Vagina (tissue), 2 donors: ENCODE results near the gene TTC8. TPM values are rescaled to one million over a fixed set of nuclear protein-coding genes. Genes with fewer than 3 reads are reported as not detected.

Experiments
- DNase-seq, 2 donors: peaks; one replicate each; pipeline ENCODE4 v3.0.0-alpha.2; 2017; ENCODE audit errors: extremely low spot score in 2 of 2
- H3K27ac ChIP-seq: fragments of 200-600 bp; sonication (generic); one replicate; pipeline ENCODE4 v1.5.1; 2019
- H3K27me3 ChIP-seq: fragments of 200-600 bp; sonication (generic); one replicate; pipeline ENCODE4 v1.5.1; 2019
- H3K36me3 ChIP-seq, 2 donors: fragments of 200-600 bp; sonication (generic); one replicate each; pipeline ENCODE4 v1.5.1; 2017 to 2019
- H3K4me1 ChIP-seq: fragments of 200-600 bp; sonication (generic); one replicate; pipeline ENCODE4 v1.5.1; 2019
- H3K4me3 ChIP-seq, 2 donors: fragments of 200-600 bp; sonication (generic); 1 replicate in 1 of 2; 2 replicates in 1 of 2; pipeline ENCODE4 v1.5.1; 2016 to 2019
- H3K9me3 ChIP-seq: fragments of 200-600 bp; sonication (generic); one replicate; pipeline ENCODE4 v1.5.1; 2019
- CTCF ChIP-seq, 3 experiments: fragments of 450-650 bp in 2 of 3; fragments of 200-600 bp in 1 of 3; sonication (generic) in 1 of 3; IDR thresholded peaks; one replicate each; pipeline ENCODE4 v1.5.1; 2017 to 2019; ENCODE audit warnings: antibody characterized with exemption in 3 of 3, mild to moderate bottlenecking in 2 of 3, moderate library complexity in 2 of 3
- POLR2A ChIP-seq, 2 donors: fragments of 450-650 bp; IDR thresholded peaks; one replicate each; pipeline ENCODE4 v1.6.1; 2017; ENCODE audit warnings: antibody characterized with exemption in 2 of 2, mild to moderate bottlenecking in 2 of 2, moderate library complexity in 2 of 2
- POLR2AphosphoS5 ChIP-seq, 2 donors: sonication (generic); formaldehyde crosslinking; IDR thresholded peaks; one replicate each; pipeline ENCODE4 v1.9.0; 2017; ENCODE audit warnings: antibody characterized with exemption in 2 of 2, mild to moderate bottlenecking in 2 of 2, low read depth in 1 of 2; ENCODE audit not compliant: insufficient read depth in 1 of 2
- intact Hi-C: fragments of 100-400 bp; cut with DNase I; formaldehyde crosslinking; loops from one replicate; pipeline ENCODE4 v1.15.1; 2023
- small RNA-seq: library from RNA; depleted of rRNA; stranded (forward); fragments of <200 nt; gene quantifications from one replicate; pipeline ENCODE3, GENCODE V24; 2016
- total RNA-seq: library from RNA; depleted of rRNA; stranded (reverse); fragments of >200 nt; gene quantifications from one replicate; pipeline ENCODE4 v1.2.3, GENCODE V29; 2016

The TTC8 gene
- total RNA-seq, 1 donor from 2014 or later: 10.1 TPM

DNA sequence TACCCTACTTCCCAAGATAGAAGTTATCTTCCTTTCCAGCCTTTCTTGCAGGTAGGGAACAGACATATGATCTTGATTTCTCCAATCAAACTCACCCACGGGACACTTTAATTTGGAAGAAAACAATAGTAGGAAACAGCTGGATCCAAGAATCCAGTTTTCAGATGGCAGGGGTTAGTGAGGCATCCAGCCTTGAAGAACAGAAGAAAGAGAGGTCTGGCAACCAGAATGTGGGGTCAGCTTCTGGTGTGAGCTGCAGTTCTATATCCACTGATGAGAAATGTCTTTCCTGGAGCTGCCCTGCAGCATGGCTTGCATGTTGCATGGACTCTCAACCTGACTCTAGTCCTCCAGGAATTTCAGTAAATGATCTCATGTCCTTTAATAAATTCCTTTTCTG is 83.8 kb downstream of the TTC8 start:
- intact Hi-C loops: no loop called here
- H3K4me3 ChIP-seq: no peak overlapping the region
- TF ChIP-seq CTCF (IDR thresholded peaks at IDR 0.05) (no peak), POLR2AphosphoS5 (IDR thresholded peaks at IDR 0.05; ENCODE audit: insufficient read depth in 1 of 2, low read depth in 1 of 2) (no peak), POLR2A (IDR thresholded peaks at IDR 0.05) (no peak)
- H3K27ac ChIP-seq: no peak overlapping the region
- H3K36me3 ChIP-seq: no peaks in the 10 kb centered on the region
- H3K9me3 ChIP-seq: no peaks in the 10 kb centered on the region
- DNase-seq: no peak
- H3K27me3 ChIP-seq: no peaks in the 10 kb centered on the region
- no peaks in the 10 kb centered on the region for H3K4me1 ChIP-seq

- no peaks in the 10 kb centered on the region for H3K9me3 ChIP-seq
- no peaks in the 10 kb centered on the region for H3K27me3 ChIP-seq
- no peaks in the 10 kb centered on the region for H3K36me3 ChIP-seq
- no peak overlapping the region for H3K4me3 ChIP-seq
- no peak for TF ChIP-seq CTCF (IDR thresholded peaks at IDR 0.05)
- TF ChIP-seq POLR2A (IDR thresholded peaks at IDR 0.05): no peak
- TF ChIP-seq POLR2AphosphoS5 (IDR thresholded peaks at IDR 0.05; ENCODE audit: insufficient read depth in 1 of 2, low read depth in 1 of 2): no peak
- intact Hi-C loops: no loop called here
- H3K27ac ChIP-seq: no peak overlapping the region
- no peaks in the 10 kb centered on the region for H3K4me1 ChIP-seq
- DNase-seq: peak in 1 of 2 donors; percentile 88
Observed at GRCh38 chr14:88910386-88910785, 85.9 kb downstream of the TTC8 start.

DNA sequence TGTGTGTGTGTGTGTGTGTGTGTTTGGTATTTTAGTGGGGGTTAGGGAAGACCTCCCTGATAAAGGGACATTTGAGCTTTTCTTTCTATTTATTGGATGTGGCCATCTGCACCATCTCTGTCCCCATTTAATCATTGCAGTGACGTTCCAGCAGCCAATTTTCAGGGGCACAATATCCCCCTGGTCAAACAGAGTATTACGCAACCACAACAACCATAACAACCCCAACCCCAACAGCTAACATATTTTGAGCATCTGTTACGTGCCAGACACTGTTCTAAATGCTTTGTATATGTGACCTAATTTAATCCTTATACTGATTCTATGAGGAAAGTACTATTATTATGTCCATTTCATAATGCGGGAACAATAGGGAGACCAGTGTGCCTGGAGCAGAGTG is 87.4 kb downstream of the TTC8 start:
- Histone ChIP-seq H3K27me3 (no peaks in the 10 kb centered on the region), H3K27ac (no peak overlapping the region), H3K36me3 (no peaks in the 10 kb centered on the region), H3K4me3 (no peak overlapping the region), H3K9me3 (no peaks in the 10 kb centered on the region), H3K4me1 (no peaks in the 10 kb centered on the region)
- TF ChIP-seq POLR2A (IDR thresholded peaks at IDR 0.05) (no peak), CTCF (IDR thresholded peaks at IDR 0.05) (no peak), POLR2AphosphoS5 (IDR thresholded peaks at IDR 0.05; ENCODE audit: insufficient read depth in 1 of 2, low read depth in 1 of 2) (no peak)
- intact Hi-C loops: no loop called here
- DNase-seq: no peak

DNA sequence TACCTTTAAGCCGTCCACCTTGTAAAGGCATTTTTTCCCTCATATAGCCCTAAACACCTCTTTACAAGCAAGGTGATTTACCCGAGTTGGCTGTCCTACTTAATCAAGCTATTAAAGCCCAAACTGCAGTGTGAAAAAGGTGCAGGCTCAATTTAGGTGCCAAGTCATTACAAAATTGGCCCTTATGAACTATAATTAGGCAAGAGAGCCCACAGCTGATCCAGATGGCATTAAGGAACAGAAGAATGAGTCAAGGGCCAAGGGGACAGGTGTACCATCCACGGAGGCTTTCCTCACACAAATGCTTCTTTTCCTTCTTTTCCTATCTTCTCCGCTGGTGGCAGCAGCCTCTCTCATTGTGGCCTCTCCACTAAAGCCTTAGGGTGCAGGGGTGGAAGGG is 90.5 kb downstream of the TTC8 start:
- intact Hi-C loops: no loop called here
- DNase-seq: peak in 1 of 2 donors; percentile 84
- H3K4me3 ChIP-seq: no peak overlapping the region
- no peaks in the 10 kb centered on the region for H3K4me1 ChIP-seq
- TF ChIP-seq CTCF (IDR thresholded peaks at IDR 0.05) (no peak), POLR2A (IDR thresholded peaks at IDR 0.05) (no peak), POLR2AphosphoS5 (IDR thresholded peaks at IDR 0.05; ENCODE audit: insufficient read depth in 1 of 2, low read depth in 1 of 2) (no peak)
- no peaks in the 10 kb centered on the region for H3K9me3 ChIP-seq
- no peaks in the 10 kb centered on the region for H3K36me3 ChIP-seq
- H3K27ac ChIP-seq: no peak overlapping the region
- no peaks in the 10 kb centered on the region for H3K27me3 ChIP-seq

DNA sequence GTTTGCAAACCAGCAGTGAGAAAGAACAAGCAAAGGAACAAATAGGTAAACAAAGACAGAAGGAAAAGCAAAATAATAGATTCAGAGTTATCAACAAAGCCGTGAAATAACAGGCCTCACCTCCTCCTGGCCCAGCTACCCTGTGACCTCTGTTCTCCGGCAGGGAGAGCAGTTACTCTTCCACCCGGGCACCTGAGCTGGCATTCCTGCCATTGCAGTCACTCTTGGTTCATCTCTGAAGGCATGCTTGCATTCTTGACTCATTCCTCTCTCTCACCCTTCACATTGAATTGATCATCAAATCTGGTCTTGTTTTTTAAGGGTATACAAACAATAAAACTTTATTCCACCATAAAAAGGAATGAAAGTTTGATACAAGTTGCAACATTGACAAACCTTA is 95.1 kb downstream of the TTC8 start:
- H3K4me3 ChIP-seq: no peak overlapping the region
- no peaks in the 10 kb centered on the region for H3K9me3 ChIP-seq
- intact Hi-C loops: no loop called here
- DNase-seq: no peak
- no peaks in the 10 kb centered on the region for H3K4me1 ChIP-seq
- no peak overlapping the region for H3K27ac ChIP-seq
- no peaks in the 10 kb centered on the region for H3K27me3 ChIP-seq
- H3K36me3 ChIP-seq: no peaks in the 10 kb centered on the region
- no peak for TF ChIP-seq CTCF (IDR thresholded peaks at IDR 0.05)
- TF ChIP-seq POLR2AphosphoS5 (IDR thresholded peaks at IDR 0.05; ENCODE audit: insufficient read depth in 1 of 2, low read depth in 1 of 2): no peak
- no peak for TF ChIP-seq POLR2A (IDR thresholded peaks at IDR 0.05)

Small RNA genes lying within 50 kb of the gene (small RNA-seq; reads per million reads assigned to genes)
- gene RF00019 (not detected), gene RNU4-92P (not detected)

Other genes starting within 250 kb of the TTC8 start
- 0.49 TPM for gene EML5, start 31.7 kb upstream of the TTC8 start, total RNA-seq